Cardiac fibroblast (primary cell): ENCODE results near the gene ANO2.
"Not testable (repeated sequence)": the region's sequence is repeated elsewhere in the genome, so short reads cannot be mapped to it uniquely, and the experiment has no call there.

ENCODE experiments used
- DNase-seq, 2 donors: peaks; one replicate each; pipeline versions ENCODE4 v3.0.0 to v3.0.0-alpha.2; 2010; ENCODE audit warnings: low read depth in 2 of 2
- H3K4me3 ChIP-seq, 2 donors: replicated peaks in 1 of 2; 1 replicate in 1 of 2; 2 replicates in 1 of 2; pipeline ENCODE4 v1.5.1; 2011; ENCODE audit warnings: low read depth in 2 of 2, low read length in 2 of 2, mild to moderate bottlenecking in 2 of 2, moderate library complexity in 1 of 2
- TF ChIP-seq, protein P1 (sequence below): IDR thresholded peaks from one replicate; pipeline ENCODE4 v1.5.1; 2011; ENCODE audit warnings: low read depth, mild to moderate bottlenecking, low read length, inconsistent platforms

The ANO2 gene

DNA sequence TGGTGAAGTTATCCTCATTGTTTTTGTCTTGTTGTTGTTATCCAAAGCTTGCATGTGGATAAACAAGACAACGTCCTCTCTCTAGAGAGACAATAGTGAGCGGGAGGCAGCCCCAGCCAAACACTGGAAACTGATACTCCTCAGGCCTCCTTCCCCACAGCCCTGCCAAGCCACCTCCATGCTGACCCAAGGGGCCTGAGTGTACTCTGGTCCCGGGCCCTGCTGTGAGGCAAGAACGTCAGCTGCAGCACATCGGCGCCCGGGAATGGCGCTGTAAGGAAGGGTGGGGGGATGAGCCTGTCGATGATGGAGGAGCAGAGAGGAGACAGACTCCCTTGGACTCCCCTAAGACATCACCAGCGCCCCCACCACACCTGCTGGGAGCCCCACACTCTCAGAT, 83.6 kb downstream of the ANO2 start:
- TF ChIP-seq, protein P1, sequence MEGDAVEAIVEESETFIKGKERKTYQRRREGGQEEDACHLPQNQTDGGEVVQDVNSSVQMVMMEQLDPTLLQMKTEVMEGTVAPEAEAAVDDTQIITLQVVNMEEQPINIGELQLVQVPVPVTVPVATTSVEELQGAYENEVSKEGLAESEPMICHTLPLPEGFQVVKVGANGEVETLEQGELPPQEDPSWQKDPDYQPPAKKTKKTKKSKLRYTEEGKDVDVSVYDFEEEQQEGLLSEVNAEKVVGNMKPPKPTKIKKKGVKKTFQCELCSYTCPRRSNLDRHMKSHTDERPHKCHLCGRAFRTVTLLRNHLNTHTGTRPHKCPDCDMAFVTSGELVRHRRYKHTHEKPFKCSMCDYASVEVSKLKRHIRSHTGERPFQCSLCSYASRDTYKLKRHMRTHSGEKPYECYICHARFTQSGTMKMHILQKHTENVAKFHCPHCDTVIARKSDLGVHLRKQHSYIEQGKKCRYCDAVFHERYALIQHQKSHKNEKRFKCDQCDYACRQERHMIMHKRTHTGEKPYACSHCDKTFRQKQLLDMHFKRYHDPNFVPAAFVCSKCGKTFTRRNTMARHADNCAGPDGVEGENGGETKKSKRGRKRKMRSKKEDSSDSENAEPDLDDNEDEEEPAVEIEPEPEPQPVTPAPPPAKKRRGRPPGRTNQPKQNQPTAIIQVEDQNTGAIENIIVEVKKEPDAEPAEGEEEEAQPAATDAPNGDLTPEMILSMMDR = no peak
- no peak overlapping the region for H3K4me3 ChIP-seq
- DNase-seq = no peak

DNA sequence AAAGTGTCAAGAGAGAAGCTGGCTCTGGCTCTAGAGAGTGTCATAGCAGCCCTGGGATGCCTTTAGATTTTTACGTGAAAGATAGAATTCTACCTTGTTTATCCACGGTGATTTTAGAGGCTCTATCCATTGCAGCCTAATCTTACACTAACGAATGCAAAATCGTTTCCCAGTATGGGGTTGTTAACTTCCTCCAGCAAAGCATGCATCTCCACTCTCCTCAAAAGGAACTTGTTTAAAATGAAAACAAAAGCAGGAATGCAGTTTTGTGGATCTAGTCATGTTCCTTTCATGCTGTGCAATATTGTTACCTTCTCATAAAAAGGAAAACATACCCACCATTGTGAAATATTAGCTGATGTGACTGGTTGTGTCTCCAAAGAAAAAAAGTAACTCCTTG, 88.4 kb downstream of the ANO2 start:
- TF ChIP-seq, protein P1 = no peak
- no peak for DNase-seq
- no peak overlapping the region for H3K4me3 ChIP-seq

DNA sequence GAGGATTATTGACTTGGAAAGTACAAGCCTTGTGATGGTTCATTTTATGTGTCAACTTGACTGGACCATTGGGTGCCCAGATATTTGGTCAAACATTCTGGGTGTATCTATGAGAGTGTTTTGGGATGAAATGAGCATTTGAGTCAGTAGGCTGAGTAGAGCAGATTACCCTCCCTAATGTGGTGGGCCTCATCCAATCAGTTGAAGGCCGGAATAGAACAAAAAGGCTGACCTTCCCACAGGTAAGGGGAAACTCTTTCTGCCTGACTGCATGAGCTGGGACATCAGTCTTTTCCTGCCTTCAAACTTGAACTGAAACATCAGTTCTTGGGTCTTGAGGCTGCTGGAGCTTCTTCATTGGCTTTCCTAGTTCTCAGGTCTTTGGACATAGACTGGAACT, 98.1 kb downstream of the ANO2 start:
- TF ChIP-seq, protein P1 = no peak
- DNase-seq = no peak
- H3K4me3 ChIP-seq = no peak overlapping the region

DNA sequence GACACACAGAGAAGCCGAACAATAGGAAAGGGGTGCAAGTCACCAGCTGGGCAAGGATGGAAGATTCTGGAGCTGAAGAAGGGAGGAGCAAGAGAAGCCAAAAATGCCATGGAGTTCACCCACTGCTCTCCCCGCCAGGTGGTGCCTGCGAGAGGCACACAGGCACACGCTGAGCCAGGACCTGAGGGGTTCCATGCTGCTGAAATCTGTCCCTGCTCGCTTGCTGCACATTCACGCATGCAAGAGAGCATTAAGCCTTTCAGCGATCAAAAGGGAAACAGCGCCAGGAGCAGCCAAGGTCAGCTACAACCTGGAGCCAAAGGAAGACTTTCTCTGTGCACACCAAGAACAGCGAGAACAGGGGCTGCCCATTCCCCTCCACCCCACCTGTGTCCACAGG, 104.1 kb downstream of the ANO2 start:
- H3K4me3 ChIP-seq = no peak overlapping the region
- TF ChIP-seq, protein P1 = no peak
- no peak for DNase-seq

DNA sequence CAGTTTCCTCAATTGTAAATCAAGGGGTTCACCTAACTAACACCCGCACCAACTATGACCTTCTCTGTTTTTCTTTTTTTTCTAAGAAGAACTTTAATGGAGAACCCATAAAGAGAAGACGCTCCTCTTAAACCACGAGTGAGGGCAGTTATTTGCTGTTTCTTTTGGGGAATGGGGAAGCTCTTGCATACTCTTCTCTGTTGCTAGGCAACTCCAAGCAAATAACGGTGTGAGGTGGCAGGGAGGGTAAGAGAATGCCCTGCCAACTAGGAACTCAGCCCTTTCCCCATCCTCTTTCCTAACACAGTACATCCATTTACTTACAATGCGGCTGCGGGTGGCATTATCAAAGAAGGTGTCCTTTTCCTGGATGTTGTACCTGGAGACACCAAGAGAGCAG, 114.9 kb downstream of the ANO2 start:
- TF ChIP-seq, protein P1 = no peak
- DNase-seq = no peak
- H3K4me3 ChIP-seq = no peak overlapping the region

DNA sequence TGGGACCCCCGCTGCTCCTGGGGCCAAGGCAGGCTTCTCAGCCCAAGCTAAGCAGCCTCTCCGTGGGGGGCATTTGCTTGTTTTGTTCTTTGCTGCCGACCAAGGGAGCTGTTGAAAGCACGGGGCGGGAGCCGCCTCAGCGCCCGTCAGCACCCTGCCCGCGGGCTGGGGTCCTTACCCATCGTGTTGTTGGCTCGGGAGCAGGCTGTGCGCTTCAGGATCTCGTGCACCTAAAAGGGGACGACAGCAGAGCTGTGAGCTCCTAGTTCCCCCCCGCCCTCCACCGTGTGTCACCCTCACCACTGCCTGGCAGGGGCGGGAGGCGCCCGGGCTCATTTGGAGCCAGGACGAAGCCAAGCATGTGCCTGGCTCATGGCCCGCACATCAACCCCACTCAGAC, 117.5 kb downstream of the ANO2 start:
- TF ChIP-seq, protein P1 = no peak
- no peak for DNase-seq
- no peak overlapping the region for H3K4me3 ChIP-seq

DNA sequence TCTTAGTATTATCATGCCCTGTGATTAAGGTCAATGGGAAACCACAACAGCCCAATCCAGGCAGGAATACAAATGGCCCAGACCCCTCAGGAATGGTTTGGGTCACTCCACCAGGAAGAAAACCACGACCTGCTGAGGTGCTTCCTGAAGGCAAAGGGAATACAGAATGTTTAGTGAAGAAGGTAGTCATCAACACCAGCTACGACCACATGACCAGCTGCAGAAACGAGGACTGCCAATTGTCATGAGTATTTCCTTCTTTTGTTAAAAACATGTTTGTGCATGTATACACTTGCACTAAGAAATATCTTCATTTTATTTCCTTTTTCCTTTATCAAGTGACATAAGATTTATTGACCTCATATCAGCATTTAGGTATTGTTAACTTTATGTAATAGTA, 119.3 kb downstream of the ANO2 start:
- not testable (repeated sequence) for DNase-seq, H3K4me3 ChIP-seq

DNA sequence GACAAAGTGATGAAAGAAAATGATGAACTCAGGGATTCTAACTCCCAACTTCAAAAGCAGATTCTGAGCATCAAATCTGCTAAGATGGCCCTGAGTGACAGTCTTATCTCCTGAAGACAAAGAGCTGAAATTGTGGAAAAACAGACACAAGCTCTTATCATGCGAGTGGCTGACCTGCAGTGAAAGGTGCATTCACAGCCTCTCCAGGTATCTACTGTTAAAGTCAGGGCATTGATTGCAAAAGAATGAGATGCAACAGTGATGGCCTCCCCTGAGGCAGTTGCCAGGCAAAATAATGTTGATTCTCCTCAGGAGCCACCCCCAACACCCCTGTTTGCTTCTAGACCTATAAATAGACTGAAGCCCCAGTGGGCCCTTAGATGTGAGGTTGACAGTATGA, 126.2 kb downstream of the ANO2 start:
- H3K4me3 ChIP-seq, DNase-seq: not testable (repeated sequence)
